ENCODE data around the gene HSPA12A.

HSPA12A gene

GRCh38 chr10:116757246-116757645, 14.9 kb upstream of the HSPA12A start:
- Mint-ChIP-seq H3K36me3 (no peaks in the 10 kb centered on the region), H3K4me3 (no peak overlapping the region), H3K4me1 (no peaks in the 10 kb centered on the region), H3K27me3 (peaks cover 17% of the 10 kb centered on the region), H3K27ac (no peak overlapping the region), H3K9me3 (no peaks in the 10 kb centered on the region)

GRCh38 chr10:116756277-116756676, 13.9 kb upstream of the HSPA12A start:
- Mint-ChIP-seq H3K27me3 (peaks cover 18% of the 10 kb centered on the region), H3K36me3 (no peaks in the 10 kb centered on the region)

GRCh38 chr10:116753759-116754158, 11.4 kb upstream of the HSPA12A start:
- Mint-ChIP-seq H3K4me3 (no peak overlapping the region), H3K27me3 (peaks cover 28% of the 10 kb centered on the region), H3K36me3 (no peaks in the 10 kb centered on the region), H3K27ac (no peak overlapping the region), H3K4me1 (no peaks in the 10 kb centered on the region), H3K9me3 (no peaks in the 10 kb centered on the region)

More at GRCh38 chr10:116756277-116756676, 13.9 kb upstream of the HSPA12A start:
- no peaks in the 10 kb centered on the region for H3K9me3 Mint-ChIP-seq
- H3K4me1 Mint-ChIP-seq = no peaks in the 10 kb centered on the region
- H3K27ac Mint-ChIP-seq = no peak overlapping the region
- no peak overlapping the region for H3K4me3 Mint-ChIP-seq

- no peaks in the 10 kb centered on the region for H3K4me1 Mint-ChIP-seq
- H3K27me3 Mint-ChIP-seq = peaks cover 32% of the 10 kb centered on the region
- H3K4me3 Mint-ChIP-seq = no peak overlapping the region
These were observed 10.8 kb upstream of the HSPA12A start for GRCh38 chr10:116752969-116753665.

GRCh38 chr10:116752563-116752962, 10.2 kb upstream of the HSPA12A start:
- H3K4me1 Mint-ChIP-seq = no peaks in the 10 kb centered on the region
- H3K27me3 Mint-ChIP-seq = peaks cover 32% of the 10 kb centered on the region
- H3K9me3 Mint-ChIP-seq = no peaks in the 10 kb centered on the region
- no peak overlapping the region for H3K27ac Mint-ChIP-seq
- H3K4me3 Mint-ChIP-seq = no peak overlapping the region
- H3K36me3 Mint-ChIP-seq = no peaks in the 10 kb centered on the region

More at GRCh38 chr10:116752969-116753665, 10.8 kb upstream of the HSPA12A start:
- Mint-ChIP-seq H3K36me3 (no peaks in the 10 kb centered on the region), H3K27ac (no peak overlapping the region), H3K9me3 (no peaks in the 10 kb centered on the region)

GRCh38 chr10:116748471-116748870, 6.1 kb upstream of the HSPA12A start:
- Mint-ChIP-seq H3K36me3 (no peaks in the 10 kb centered on the region), H3K9me3 (no peaks in the 10 kb centered on the region), H3K27ac (no peak overlapping the region), H3K27me3 (peaks cover 54% of the 10 kb centered on the region), H3K4me3 (no peak overlapping the region), H3K4me1 (no peaks in the 10 kb centered on the region)

GRCh38 chr10:116748041-116748440, 5.7 kb upstream of the HSPA12A start:
- Mint-ChIP-seq H3K4me1 (no peaks in the 10 kb centered on the region), H3K36me3 (no peaks in the 10 kb centered on the region), H3K27me3 (peaks cover 56% of the 10 kb centered on the region), H3K4me3 (no peak overlapping the region), H3K27ac (no peak overlapping the region), H3K9me3 (no peaks in the 10 kb centered on the region)

GRCh38 chr10:116747325-116747724, 5.0 kb upstream of the HSPA12A start:
- H3K9me3 Mint-ChIP-seq = no peaks in the 10 kb centered on the region
- no peaks in the 10 kb centered on the region for H3K36me3 Mint-ChIP-seq
- no peaks in the 10 kb centered on the region for H3K4me1 Mint-ChIP-seq
- H3K4me3 Mint-ChIP-seq = no peak overlapping the region
- peaks cover 55% of the 10 kb centered on the region for H3K27me3 Mint-ChIP-seq
- no peak overlapping the region for H3K27ac Mint-ChIP-seq

GRCh38 chr10:116744885-116745284, 2.5 kb upstream of the HSPA12A start:
- peaks cover 49% of the 10 kb centered on the region for H3K27me3 Mint-ChIP-seq
- H3K27ac Mint-ChIP-seq = no peak overlapping the region
- no peak overlapping the region for H3K4me3 Mint-ChIP-seq
- no peaks in the 10 kb centered on the region for H3K36me3 Mint-ChIP-seq
- H3K9me3 Mint-ChIP-seq = no peaks in the 10 kb centered on the region
- no peaks in the 10 kb centered on the region for H3K4me1 Mint-ChIP-seq

GRCh38 chr10:116744163-116744753, 1.9 kb upstream of the HSPA12A start:
- H3K9me3 Mint-ChIP-seq = no peaks in the 10 kb centered on the region
- H3K4me1 Mint-ChIP-seq = no peaks in the 10 kb centered on the region
- no peaks in the 10 kb centered on the region for H3K36me3 Mint-ChIP-seq
- no peak overlapping the region for H3K4me3 Mint-ChIP-seq
- H3K27ac Mint-ChIP-seq = no peak overlapping the region
- peaks cover 49% of the 10 kb centered on the region for H3K27me3 Mint-ChIP-seq

GRCh38 chr10:116743266-116744064, 1.1 kb upstream of the HSPA12A start:
- Mint-ChIP-seq H3K27ac (no peak overlapping the region), H3K4me3 (peak overlapping the region; percentile 62), H3K4me1 (no peaks in the 10 kb centered on the region), H3K36me3 (no peaks in the 10 kb centered on the region), H3K9me3 (no peaks in the 10 kb centered on the region), H3K27me3 (peaks cover 47% of the 10 kb centered on the region)

GRCh38 chr10:116741391-116742351, 695 bp downstream of the HSPA12A start:
- Mint-ChIP-seq H3K27ac (no peak overlapping the region), H3K36me3 (no peaks in the 10 kb centered on the region), H3K27me3 (peaks cover 52% of the 10 kb centered on the region), H3K9me3 (no peaks in the 10 kb centered on the region), H3K4me1 (no peaks in the 10 kb centered on the region), H3K4me3 (no peak overlapping the region)

- no peaks in the 10 kb centered on the region for H3K36me3 Mint-ChIP-seq
- no peaks in the 10 kb centered on the region for H3K9me3 Mint-ChIP-seq
- peaks cover 49% of the 10 kb centered on the region for H3K27me3 Mint-ChIP-seq
- H3K4me3 Mint-ChIP-seq = no peak overlapping the region
- no peak overlapping the region for H3K27ac Mint-ChIP-seq
- H3K4me1 Mint-ChIP-seq = no peaks in the 10 kb centered on the region
These were observed 1.4 kb downstream of the HSPA12A start for GRCh38 chr10:116740971-116741370.

- no peak overlapping the region for H3K27ac Mint-ChIP-seq
- H3K27me3 Mint-ChIP-seq = peaks cover 40% of the 10 kb centered on the region
These were observed 4.0 kb downstream of the HSPA12A start for GRCh38 chr10:116738339-116738738.

More at GRCh38 chr10:116738339-116738738, 4.0 kb downstream of the HSPA12A start:
- H3K9me3 Mint-ChIP-seq = no peaks in the 10 kb centered on the region
- H3K36me3 Mint-ChIP-seq = no peaks in the 10 kb centered on the region
- no peak overlapping the region for H3K4me3 Mint-ChIP-seq
- H3K4me1 Mint-ChIP-seq = no peaks in the 10 kb centered on the region
